Vagina (tissue), 2 donors: ENCODE measurements around the gene CD300LG.

Experiments used
- CTCF ChIP-seq, 3 experiments: fragments of 450-650 bp in 2 of 3; fragments of 200-600 bp in 1 of 3; sonication (generic) in 1 of 3; IDR thresholded peaks; one replicate each; pipeline ENCODE4 v1.5.1; 2017 to 2019; ENCODE audit warnings: antibody characterized with exemption in 3 of 3, mild to moderate bottlenecking in 2 of 3, moderate library complexity in 2 of 3
- POLR2A ChIP-seq, 2 donors: fragments of 450-650 bp; IDR thresholded peaks; one replicate each; pipeline ENCODE4 v1.6.1; 2017; ENCODE audit warnings: antibody characterized with exemption in 2 of 2, mild to moderate bottlenecking in 2 of 2, moderate library complexity in 2 of 2
- POLR2AphosphoS5 ChIP-seq, 2 donors: sonication (generic); formaldehyde crosslinking; IDR thresholded peaks; one replicate each; pipeline ENCODE4 v1.9.0; 2017; ENCODE audit warnings: antibody characterized with exemption in 2 of 2, mild to moderate bottlenecking in 2 of 2, low read depth in 1 of 2; ENCODE audit not compliant: insufficient read depth in 1 of 2

GRCh38 chr17:43906951-43907424 lies 60.0 kb downstream of the CD300LG start:
- TF ChIP-seq CTCF (IDR thresholded peaks at IDR 0.05) (no peak), POLR2A (IDR thresholded peaks at IDR 0.05) (no peak), POLR2AphosphoS5 (IDR thresholded peaks at IDR 0.05; ENCODE audit: insufficient read depth in 1 of 2, low read depth in 1 of 2) (no peak)
